WTC11 (cell line): ENCODE results near the gene MYNN. TPM values are rescaled to one million over a fixed set of nuclear protein-coding genes. Genes with fewer than 3 reads are reported as not detected.

ENCODE experiments used
- ATAC-seq: fragments of 200-7000 bp; cut with Tn5 transposase; 2 replicates; pipeline ENCODE4 v1.10.0; 2021; ENCODE audit warnings: mild to moderate bottlenecking, moderate library complexity
- CTCF ChIA-PET: fragments of 300-600 bp; sonication (Branson Sonifier 250); formaldehyde crosslinking; loops from one replicate; lab custom pipeline; 2021; ENCODE audit warnings: antibody characterized with exemption; lab: Charles Lee
- POLR2A ChIA-PET: fragments of 350-600 bp; sonication (Branson Sonifier 250); formaldehyde crosslinking; loops from one replicate; lab custom pipeline; 2021; ENCODE audit warnings: antibody characterized with exemption; lab: Charles Lee
- DNase-seq: peaks from one replicate; pipeline ENCODE4 v3.0.0; 2021; ENCODE audit warnings: low spot score
- H3K27ac Mint-ChIP-seq: 2 replicates; pipeline ENCODE4 v1.8.0; 2021; ENCODE audit warnings: mixed read lengths
- H3K27me3 Mint-ChIP-seq: 2 replicates; pipeline ENCODE4 v1.8.0; 2021; ENCODE audit warnings: low read depth, mild to moderate bottlenecking, moderate library complexity, mixed read lengths
- H3K36me3 Mint-ChIP-seq: 2 replicates; pipeline ENCODE4 v1.8.0; 2021; ENCODE audit warnings: mixed read lengths
- H3K4me1 Mint-ChIP-seq: 2 replicates; pipeline ENCODE4 v1.8.0; 2022; ENCODE audit warnings: mixed read lengths
- H3K4me3 Mint-ChIP-seq: 2 replicates; pipeline ENCODE4 v1.8.0; 2021; ENCODE audit warnings: mild to moderate bottlenecking, moderate library complexity, mixed read lengths
- H3K9me3 Mint-ChIP-seq: 2 replicates; pipeline ENCODE4 v1.8.0; 2021; ENCODE audit warnings: mixed read lengths
- ATF1 ChIP-seq: sonication (generic); formaldehyde crosslinking; IDR thresholded peaks from 2 replicates; pipeline ENCODE4 v1.8.1; 2023; ENCODE audit warnings: mild to moderate bottlenecking, moderate library complexity, missing genetic modification reagents
- CREB1 ChIP-seq: sonication (generic); formaldehyde crosslinking; IDR thresholded peaks from 2 replicates; pipeline ENCODE4 v1.8.0; 2023; ENCODE audit warnings: mild to moderate bottlenecking, missing genetic modification reagents
- CREM ChIP-seq: sonication (generic); formaldehyde crosslinking; IDR thresholded peaks from 2 replicates; pipeline ENCODE4 v1.8.1; 2022; ENCODE audit warnings: mild to moderate bottlenecking, missing genetic modification reagents, moderate library complexity
- ELF4 ChIP-seq: sonication (generic); formaldehyde crosslinking; IDR thresholded peaks from 2 replicates; pipeline ENCODE4 v1.8.1; 2022; ENCODE audit warnings: low read depth, mild to moderate bottlenecking, moderate library complexity, missing genetic modification reagents
- FOXK1 ChIP-seq: sonication (generic); formaldehyde crosslinking; IDR thresholded peaks from 2 replicates; pipeline ENCODE4 v1.8.0; 2022; ENCODE audit warnings: mild to moderate bottlenecking, moderate library complexity, missing genetic modification reagents
- NFE2L1 ChIP-seq: sonication (generic); formaldehyde crosslinking; IDR thresholded peaks from 2 replicates; pipeline ENCODE4 v1.8.1; 2023; ENCODE audit warnings: missing genetic modification reagents
- NFYB ChIP-seq: sonication (generic); formaldehyde crosslinking; conservative IDR thresholded peaks from 2 replicates; pipeline ENCODE4 v1.8.0; 2022; ENCODE audit warnings: low read depth, missing genetic modification reagents
- NR1H2 ChIP-seq: sonication (generic); formaldehyde crosslinking; IDR thresholded peaks from 2 replicates; pipeline ENCODE4 v1.9.0; 2021; ENCODE audit warnings: mild to moderate bottlenecking, moderate library complexity, missing genetic modification reagents
- SMAD4 ChIP-seq: sonication (generic); formaldehyde crosslinking; IDR thresholded peaks from 2 replicates; pipeline ENCODE4 v1.8.0; 2022; ENCODE audit warnings: mild to moderate bottlenecking, missing genetic modification reagents
- TEAD1 ChIP-seq: sonication (generic); formaldehyde crosslinking; IDR thresholded peaks from 2 replicates; pipeline ENCODE4 v1.8.0; 2022; ENCODE audit warnings: mild to moderate bottlenecking, missing genetic modification reagents
- ZBTB21 ChIP-seq: sonication (generic); formaldehyde crosslinking; IDR thresholded peaks from 2 replicates; pipeline ENCODE4 v1.8.1; 2023; ENCODE audit warnings: mild to moderate bottlenecking, missing genetic modification reagents, borderline replicate concordance
- ZNF138 ChIP-seq: sonication (generic); formaldehyde crosslinking; conservative IDR thresholded peaks from 2 replicates; pipeline ENCODE4 v1.8.1; 2022; ENCODE audit warnings: mild to moderate bottlenecking, moderate library complexity, missing genetic modification reagents
- ZNF281 ChIP-seq: sonication (generic); formaldehyde crosslinking; IDR thresholded peaks from 2 replicates; pipeline ENCODE4 v1.8.0; 2023; ENCODE audit warnings: mild to moderate bottlenecking, missing genetic modification reagents
- ZNF671 ChIP-seq: fragments of 250-450 bp; sonication (Bioruptor Pico); IDR thresholded peaks from 2 replicates; pipeline ENCODE4 v1.8.0; 2021; ENCODE audit warnings: mild to moderate bottlenecking
- ZSCAN18 ChIP-seq: fragments of 250-450 bp; sonication (Bioruptor Pico); IDR thresholded peaks from 2 replicates; pipeline ENCODE4 v2.1.2; 2022; ENCODE audit warnings: mild to moderate bottlenecking, moderate library complexity
- total RNA-seq: library from RNA; stranded (reverse); gene quantifications from 3 replicates; pipeline ENCODE4 v1.2.3, GENCODE V29; 2021
- TF ChIP-seq, protein P1 (sequence below): sonication (generic); formaldehyde crosslinking; conservative IDR thresholded peaks from 2 replicates; pipeline ENCODE4 v1.8.1; 2022; ENCODE audit warnings: mild to moderate bottlenecking, missing genetic modification reagents
- TF ChIP-seq, protein P2 (sequence below): sonication (generic); formaldehyde crosslinking; IDR thresholded peaks from 2 replicates; pipeline ENCODE4 v1.8.0; 2022; ENCODE audit warnings: mild to moderate bottlenecking, missing genetic modification reagents
- TF ChIP-seq, protein P3 (sequence below): sonication (generic); formaldehyde crosslinking; IDR thresholded peaks from 2 replicates; pipeline ENCODE4 v1.8.1; 2023; ENCODE audit warnings: mild to moderate bottlenecking, moderate library complexity, missing genetic modification reagents

Gene MYNN
- total RNA-seq, 1 experiment from 2014 or later = 14.3 TPM

DNA sequence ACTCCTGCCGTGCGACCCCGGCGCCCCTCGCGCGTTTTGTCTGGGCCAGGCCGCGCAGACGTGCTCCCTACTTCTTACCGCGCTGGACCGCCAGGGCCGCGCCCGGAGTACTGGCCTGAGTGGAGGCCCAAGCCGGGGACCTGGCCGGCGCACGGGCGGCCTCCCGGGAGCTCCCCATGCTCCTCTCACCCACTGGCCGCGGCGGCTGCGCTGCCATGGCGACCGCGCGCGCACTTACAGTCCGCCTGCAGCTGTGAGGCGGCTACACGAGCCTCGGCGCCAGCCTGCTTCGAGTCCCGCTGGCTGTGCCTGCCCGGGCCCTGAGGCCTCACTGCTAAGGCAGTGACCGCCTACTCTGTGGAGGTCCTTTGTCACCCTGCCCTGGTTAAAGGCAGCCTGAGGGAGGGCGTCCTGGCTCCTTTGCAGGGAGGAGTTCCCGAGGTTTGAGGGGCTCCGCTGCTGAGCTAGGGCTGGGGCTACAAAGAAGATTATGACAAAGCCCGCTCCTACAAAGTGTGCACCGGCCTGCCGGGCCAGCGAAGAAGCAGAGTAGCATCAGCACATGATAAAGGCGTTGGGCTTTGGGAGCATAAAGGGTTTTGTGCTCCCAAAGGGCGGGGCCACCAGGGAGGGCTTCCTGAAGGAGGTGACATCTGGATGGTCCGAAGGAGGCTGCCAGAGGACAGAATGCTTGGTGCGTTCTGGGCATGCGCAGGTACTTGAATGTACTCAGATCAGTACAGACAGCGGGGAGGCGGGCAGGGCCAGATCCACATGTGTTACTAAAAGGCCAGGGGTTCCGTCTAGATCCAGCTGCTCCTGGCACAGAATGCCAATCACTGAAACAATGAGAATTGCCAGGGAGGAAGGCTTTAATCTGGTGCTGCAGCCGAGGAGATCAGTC lies 39.4 kb downstream of the MYNN start, which contains the start of the genes LRRC34 and LRRIQ4 (continued):
- no peak for TF ChIP-seq NR1H2 (CRISPR knock-in tag)
- no peak for TF ChIP-seq CREM
- no peak for TF ChIP-seq ZSCAN18 (CRISPR knock-in tag)
- no peak for TF ChIP-seq CREB1 (CRISPR knock-in tag)
- TF ChIP-seq, all 79 proteins: peak for 15

- POLR2A ChIA-PET = interaction anchor here (1.3 kb wide), 1 partner anchor 42 kb away, joined by 3 read pairs; no protein-coding TSS in a partner anchor
- TF ChIP-seq, protein P1, sequence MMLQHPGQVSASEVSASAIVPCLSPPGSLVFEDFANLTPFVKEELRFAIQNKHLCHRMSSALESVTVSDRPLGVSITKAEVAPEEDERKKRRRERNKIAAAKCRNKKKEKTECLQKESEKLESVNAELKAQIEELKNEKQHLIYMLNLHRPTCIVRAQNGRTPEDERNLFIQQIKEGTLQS (CRISPR knock-in tag) = no peak
- TF ChIP-seq, protein P2, sequence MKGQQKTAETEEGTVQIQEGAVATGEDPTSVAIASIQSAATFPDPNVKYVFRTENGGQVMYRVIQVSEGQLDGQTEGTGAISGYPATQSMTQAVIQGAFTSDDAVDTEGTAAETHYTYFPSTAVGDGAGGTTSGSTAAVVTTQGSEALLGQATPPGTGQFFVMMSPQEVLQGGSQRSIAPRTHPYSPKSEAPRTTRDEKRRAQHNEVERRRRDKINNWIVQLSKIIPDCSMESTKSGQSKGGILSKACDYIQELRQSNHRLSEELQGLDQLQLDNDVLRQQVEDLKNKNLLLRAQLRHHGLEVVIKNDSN (CRISPR knock-in tag) = no peak
- no peak for TF ChIP-seq TEAD1 (CRISPR knock-in tag)
- no peak for TF ChIP-seq SMAD4 (CRISPR knock-in tag)
- no peak for TF ChIP-seq NFYB (CRISPR knock-in tag)
- TF ChIP-seq NFE2L1 (CRISPR knock-in tag) = no peak
- no peak for TF ChIP-seq ZBTB21 (CRISPR knock-in tag)
- TF ChIP-seq, protein P3, sequence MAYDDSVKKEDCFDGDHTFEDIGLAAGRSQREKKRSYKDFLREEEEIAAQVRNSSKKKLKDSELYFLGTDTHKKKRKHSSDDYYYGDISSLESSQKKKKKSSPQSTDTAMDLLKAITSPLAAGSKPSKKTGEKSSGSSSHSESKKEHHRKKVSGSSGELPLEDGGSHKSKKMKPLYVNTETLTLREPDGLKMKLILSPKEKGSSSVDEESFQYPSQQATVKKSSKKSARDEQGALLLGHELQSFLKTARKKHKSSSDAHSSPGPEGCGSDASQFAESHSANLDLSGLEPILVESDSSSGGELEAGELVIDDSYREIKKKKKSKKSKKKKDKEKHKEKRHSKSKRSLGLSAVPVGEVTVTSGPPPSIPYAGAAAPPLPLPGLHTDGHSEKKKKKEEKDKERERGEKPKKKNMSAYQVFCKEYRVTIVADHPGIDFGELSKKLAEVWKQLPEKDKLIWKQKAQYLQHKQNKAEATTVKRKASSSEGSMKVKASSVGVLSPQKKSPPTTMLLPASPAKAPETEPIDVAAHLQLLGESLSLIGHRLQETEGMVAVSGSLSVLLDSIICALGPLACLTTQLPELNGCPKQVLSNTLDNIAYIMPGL (CRISPR knock-in tag) = no peak
- no peak for TF ChIP-seq FOXK1 (CRISPR knock-in tag)
- TF ChIP-seq ELF4 (CRISPR knock-in tag) = no peak
- TF ChIP-seq ZNF281 (CRISPR knock-in tag) = no peak
- no peak for TF ChIP-seq ATF1 (CRISPR knock-in tag)
- TF ChIP-seq ZNF671 (CRISPR knock-in tag) = no peak
- no peak for TF ChIP-seq ZNF138 (CRISPR knock-in tag)
- no peak for TF ChIP-seq CREM
- Mint-ChIP-seq H3K9me3 (peaks cover 16% of the 10 kb centered on the region), H3K4me3 (peak overlapping the region; percentile 75), H3K4me1 (peaks cover 34% of the 10 kb centered on the region), H3K27me3 (peaks cover 48% of the 10 kb centered on the region), H3K36me3 (peaks cover 11% of the 10 kb centered on the region), H3K27ac (peak overlapping the region; percentile 6; the same call in 1 of the 2 replicates)
- DNase-seq (no peak), ATAC-seq (no peak)
- CTCF ChIA-PET = interaction anchor here (0.9 to 1.3 kb wide), 5 partner anchors 29 to 251 kb away, joined by 3 read pairs; no protein-coding TSS in a partner anchor
Observed at GRCh38 chr3:169813278-169813677, 40.1 kb downstream of the MYNN start.
